ENCODE results near the gene NANP. TPM values are rescaled to one million over a fixed set of nuclear protein-coding genes. Genes with fewer than 3 reads are reported as not detected.

The NANP gene
- total and polyA plus RNA-seq, 2 of the 13 experiments (the other 11 are each of a cell fraction or from before 2014, with no cell fraction given), result 8.9 to 21.5 TPM

DNA sequence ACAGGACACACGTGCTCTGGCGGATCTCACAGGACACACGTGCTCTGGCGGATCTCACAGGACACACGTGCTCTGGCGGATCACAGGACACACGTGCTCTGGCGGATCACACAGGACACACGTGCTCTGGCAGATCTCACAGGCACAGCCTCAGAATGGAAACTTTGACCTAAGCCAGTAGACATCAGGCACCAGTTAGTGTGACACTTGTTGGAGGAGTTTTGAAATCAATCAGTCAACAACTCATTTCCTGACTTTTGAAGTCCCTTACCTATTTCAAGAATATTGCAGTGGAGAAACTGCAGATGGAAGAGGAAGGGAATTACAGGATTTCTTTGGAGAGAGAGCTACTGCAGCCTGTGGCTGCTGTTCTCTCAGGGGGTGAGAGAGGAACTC is 20.9 kb downstream of the NANP start (continued):
- TF ChIP-seq ELF3 (CRISPR knock-in tag; IDR thresholded peaks at IDR 0.05) (peak; percentile 84), ZBTB38 (CRISPR knock-in tag; IDR thresholded peaks at IDR 0.05) (peak; percentile 79), ARNTL (CRISPR knock-in tag; IDR thresholded peaks at IDR 0.05) (peak; percentile 82), MXD3 (CRISPR knock-in tag; IDR thresholded peaks at IDR 0.05) (0 out of 2 replicates have a peak, but pooled peaks have one; percentile 33), ZNF354B (CRISPR knock-in tag; IDR thresholded peaks at IDR 0.05) (0 out of 2 replicates have a peak, but pooled peaks have one; percentile 47), BCL6 (CRISPR knock-in tag; IDR thresholded peaks at IDR 0.05) (peak; percentile 64; the same call in 1 of the 2 replicates), SKI (IDR thresholded peaks at IDR 0.05; ENCODE audit: partially characterized antibody) (peak; percentile 25), ZNF431 (CRISPR knock-in tag; IDR thresholded peaks at IDR 0.05; ENCODE audit: borderline replicate concordance, low read depth) (peak; percentile 74; the same call in 1 of the 2 replicates), ZNF124 (CRISPR knock-in tag; IDR thresholded peaks at IDR 0.05) (0 out of 2 replicates have a peak, but pooled peaks have one; percentile 28), NFKBIZ (CRISPR knock-in tag; IDR thresholded peaks at IDR 0.05) (0 out of 2 replicates have a peak, but pooled peaks have one; percentile 71), ZBTB43 (CRISPR knock-in tag; conservative IDR thresholded peaks at IDR 0.05) (0 out of 2 replicates have a peak, but pooled peaks have one; percentile 32), MNT (IDR thresholded peaks at IDR 0.05) (peak; percentile 77), KDM5B (CRISPR knock-in tag; IDR thresholded peaks at IDR 0.05; ENCODE audit: borderline replicate concordance) (peak; percentile 77; the same call in 1 of the 2 replicates)
- TF ChIP-seq, protein P1, sequence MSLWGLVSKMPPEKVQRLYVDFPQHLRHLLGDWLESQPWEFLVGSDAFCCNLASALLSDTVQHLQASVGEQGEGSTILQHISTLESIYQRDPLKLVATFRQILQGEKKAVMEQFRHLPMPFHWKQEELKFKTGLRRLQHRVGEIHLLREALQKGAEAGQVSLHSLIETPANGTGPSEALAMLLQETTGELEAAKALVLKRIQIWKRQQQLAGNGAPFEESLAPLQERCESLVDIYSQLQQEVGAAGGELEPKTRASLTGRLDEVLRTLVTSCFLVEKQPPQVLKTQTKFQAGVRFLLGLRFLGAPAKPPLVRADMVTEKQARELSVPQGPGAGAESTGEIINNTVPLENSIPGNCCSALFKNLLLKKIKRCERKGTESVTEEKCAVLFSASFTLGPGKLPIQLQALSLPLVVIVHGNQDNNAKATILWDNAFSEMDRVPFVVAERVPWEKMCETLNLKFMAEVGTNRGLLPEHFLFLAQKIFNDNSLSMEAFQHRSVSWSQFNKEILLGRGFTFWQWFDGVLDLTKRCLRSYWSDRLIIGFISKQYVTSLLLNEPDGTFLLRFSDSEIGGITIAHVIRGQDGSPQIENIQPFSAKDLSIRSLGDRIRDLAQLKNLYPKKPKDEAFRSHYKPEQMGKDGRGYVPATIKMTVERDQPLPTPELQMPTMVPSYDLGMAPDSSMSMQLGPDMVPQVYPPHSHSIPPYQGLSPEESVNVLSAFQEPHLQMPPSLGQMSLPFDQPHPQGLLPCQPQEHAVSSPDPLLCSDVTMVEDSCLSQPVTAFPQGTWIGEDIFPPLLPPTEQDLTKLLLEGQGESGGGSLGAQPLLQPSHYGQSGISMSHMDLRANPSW (CRISPR knock-in tag; IDR thresholded peaks at IDR 0.05; ENCODE audit: borderline replicate concordance), result 0 out of 2 replicates have a peak, but pooled peaks have one; percentile 29
- TF ChIP-seq, protein P2, sequence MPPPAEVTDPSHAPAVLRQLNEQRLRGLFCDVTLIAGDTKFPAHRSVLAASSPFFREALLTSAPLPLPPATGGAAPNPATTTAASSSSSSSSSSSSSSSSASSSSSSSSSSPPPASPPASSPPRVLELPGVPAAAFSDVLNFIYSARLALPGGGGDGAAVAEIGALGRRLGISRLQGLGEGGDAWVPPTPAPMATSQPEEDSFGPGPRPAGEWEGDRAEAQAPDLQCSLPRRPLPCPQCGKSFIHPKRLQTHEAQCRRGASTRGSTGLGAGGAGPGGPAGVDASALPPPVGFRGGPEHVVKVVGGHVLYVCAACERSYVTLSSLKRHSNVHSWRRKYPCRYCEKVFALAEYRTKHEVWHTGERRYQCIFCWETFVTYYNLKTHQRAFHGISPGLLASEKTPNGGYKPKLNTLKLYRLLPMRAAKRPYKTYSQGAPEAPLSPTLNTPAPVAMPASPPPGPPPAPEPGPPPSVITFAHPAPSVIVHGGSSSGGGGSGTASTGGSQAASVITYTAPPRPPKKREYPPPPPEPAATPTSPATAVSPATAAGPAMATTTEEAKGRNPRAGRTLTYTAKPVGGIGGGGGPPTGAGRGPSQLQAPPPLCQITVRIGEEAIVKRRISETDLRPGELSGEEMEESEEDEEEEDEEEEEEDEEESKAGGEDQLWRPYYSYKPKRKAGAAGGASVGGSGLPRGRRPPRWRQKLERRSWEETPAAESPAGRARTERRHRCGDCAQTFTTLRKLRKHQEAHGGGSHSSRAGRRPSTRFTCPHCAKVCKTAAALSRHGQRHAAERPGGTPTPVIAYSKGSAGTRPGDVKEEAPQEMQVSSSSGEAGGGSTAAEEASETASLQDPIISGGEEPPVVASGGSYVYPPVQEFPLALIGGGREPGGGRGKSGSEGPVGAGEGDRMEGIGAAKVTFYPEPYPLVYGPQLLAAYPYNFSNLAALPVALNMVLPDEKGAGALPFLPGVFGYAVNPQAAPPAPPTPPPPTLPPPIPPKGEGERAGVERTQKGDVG (CRISPR knock-in tag; IDR thresholded peaks at IDR 0.05; ENCODE audit: borderline replicate concordance), result peak; percentile 85; the same call in 1 of the 2 replicates
- TF ChIP-seq, protein P3, sequence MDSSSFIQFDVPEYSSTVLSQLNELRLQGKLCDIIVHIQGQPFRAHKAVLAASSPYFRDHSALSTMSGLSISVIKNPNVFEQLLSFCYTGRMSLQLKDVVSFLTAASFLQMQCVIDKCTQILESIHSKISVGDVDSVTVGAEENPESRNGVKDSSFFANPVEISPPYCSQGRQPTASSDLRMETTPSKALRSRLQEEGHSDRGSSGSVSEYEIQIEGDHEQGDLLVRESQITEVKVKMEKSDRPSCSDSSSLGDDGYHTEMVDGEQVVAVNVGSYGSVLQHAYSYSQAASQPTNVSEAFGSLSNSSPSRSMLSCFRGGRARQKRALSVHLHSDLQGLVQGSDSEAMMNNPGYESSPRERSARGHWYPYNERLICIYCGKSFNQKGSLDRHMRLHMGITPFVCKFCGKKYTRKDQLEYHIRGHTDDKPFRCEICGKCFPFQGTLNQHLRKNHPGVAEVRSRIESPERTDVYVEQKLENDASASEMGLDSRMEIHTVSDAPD (CRISPR knock-in tag; IDR thresholded peaks at IDR 0.05), result peak; percentile 52; the same call in 1 of the 2 replicates
- TF ChIP-seq, protein P4, sequence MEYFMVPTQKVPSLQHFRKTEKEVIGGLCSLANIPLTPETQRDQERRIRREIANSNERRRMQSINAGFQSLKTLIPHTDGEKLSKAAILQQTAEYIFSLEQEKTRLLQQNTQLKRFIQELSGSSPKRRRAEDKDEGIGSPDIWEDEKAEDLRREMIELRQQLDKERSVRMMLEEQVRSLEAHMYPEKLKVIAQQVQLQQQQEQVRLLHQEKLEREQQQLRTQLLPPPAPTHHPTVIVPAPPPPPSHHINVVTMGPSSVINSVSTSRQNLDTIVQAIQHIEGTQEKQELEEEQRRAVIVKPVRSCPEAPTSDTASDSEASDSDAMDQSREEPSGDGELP (IDR thresholded peaks at IDR 0.05; ENCODE audit: borderline replicate concordance, low read depth), result 0 out of 2 replicates have a peak, but pooled peaks have one; percentile 31

Measured in HepG2 (cell line).